GM21576 (cell line): ENCODE results near the gene USP31.
"Not testable (repeated sequence)": the region's sequence is repeated elsewhere in the genome, so short reads cannot be mapped to it uniquely, and the experiment has no call there.

Experiments used
- ATAC-seq: cut with Tn5 transposase; IDR thresholded peaks from one replicate; pipeline ENCODE4 v1.9.1; 2021; ENCODE audit warnings: mild to moderate bottlenecking, moderate library complexity; ENCODE audit not compliant: unreplicated experiment

The USP31 gene

GRCh38 chr16:23160574-23160973 is 11.3 kb upstream of the USP31 start:
- no peak for ATAC-seq

GRCh38 chr16:23160082-23160481 is 10.8 kb upstream of the USP31 start:
- ATAC-seq = no peak

GRCh38 chr16:23158114-23158513 is 8.9 kb upstream of the USP31 start:
- ATAC-seq = no peak

GRCh38 chr16:23156946-23157460 is 7.8 kb upstream of the USP31 start:
- no peak for ATAC-seq

- no peak for ATAC-seq
Observed at GRCh38 chr16:23156110-23156509, 6.9 kb upstream of the USP31 start.

- no peak for ATAC-seq
Observed at GRCh38 chr16:23155445-23156049, 6.3 kb upstream of the USP31 start.

GRCh38 chr16:23152386-23153178 is 3.3 kb upstream of the USP31 start:
- ATAC-seq = no peak

- ATAC-seq = no peak
Observed at GRCh38 chr16:23149993-23150364, 727 bp upstream of the USP31 start.

GRCh38 chr16:23148513-23149266 is 562 bp downstream of the USP31 start:
- ATAC-seq = peak; percentile 33

GRCh38 chr16:23148166-23148512 is 1.1 kb downstream of the USP31 start:
- no peak for ATAC-seq

GRCh38 chr16:23147666-23148065 is 1.6 kb downstream of the USP31 start:
- no peak for ATAC-seq

GRCh38 chr16:23146877-23147601 is 2.2 kb downstream of the USP31 start:
- no peak for ATAC-seq

- ATAC-seq = no peak
Observed at GRCh38 chr16:23145608-23146007, 3.6 kb downstream of the USP31 start.

GRCh38 chr16:23145186-23145585 is 4.1 kb downstream of the USP31 start:
- ATAC-seq = no peak

- not testable (repeated sequence) for ATAC-seq
Observed at GRCh38 chr16:23144393-23144792, 4.9 kb downstream of the USP31 start.

GRCh38 chr16:23143391-23143790 is 5.9 kb downstream of the USP31 start:
- no peak for ATAC-seq

- no peak for ATAC-seq
Observed at GRCh38 chr16:23141959-23142740, 7.1 kb downstream of the USP31 start.

GRCh38 chr16:23141500-23141899 is 7.8 kb downstream of the USP31 start:
- no peak for ATAC-seq

GRCh38 chr16:23141033-23141432 is 8.2 kb downstream of the USP31 start:
- ATAC-seq = no peak

GRCh38 chr16:23140107-23140506 is 9.1 kb downstream of the USP31 start:
- no peak for ATAC-seq
